Measurements from ENCODE around the gene SPOCD1.

The SPOCD1 gene

GRCh38 chr1:31815752-31816500 is at the start of gene SPOCD1:
Gene SPOCD1, minus strand, starts transcription at chr1:31816022. Its CDS starts 689 bp downstream, at chr1:31815333.
- in situ Hi-C loops (cut with MboI; ENCODE audit: low sequenced_read_pairs): loop anchor here (10.0 kb wide), 1 partner anchor 149 kb away; no protein-coding TSS in a partner anchor

- in situ Hi-C loops (cut with MboI; ENCODE audit: low sequenced_read_pairs): no loop called here
Observed at GRCh38 chr1:31862071-31862470, 46.2 kb upstream of the SPOCD1 start.

GRCh38 chr1:31861346-31861745 is 45.5 kb upstream of the SPOCD1 start:
- in situ Hi-C loops (cut with MboI; ENCODE audit: low sequenced_read_pairs): no loop called here

- in situ Hi-C loops (cut with MboI; ENCODE audit: low sequenced_read_pairs): no loop called here
Observed at GRCh38 chr1:31860581-31860980, 44.8 kb upstream of the SPOCD1 start.

GRCh38 chr1:31859719-31860118 is 43.9 kb upstream of the SPOCD1 start:
- in situ Hi-C loops (cut with MboI; ENCODE audit: low sequenced_read_pairs): no loop called here

GRCh38 chr1:31859044-31859443 is 43.2 kb upstream of the SPOCD1 start:
- in situ Hi-C loops (cut with MboI; ENCODE audit: low sequenced_read_pairs): no loop called here

GRCh38 chr1:31857863-31858262 is 42.0 kb upstream of the SPOCD1 start:
- in situ Hi-C loops (cut with MboI; ENCODE audit: low sequenced_read_pairs): no loop called here

GRCh38 chr1:31856140-31856539 is 40.3 kb upstream of the SPOCD1 start:
- in situ Hi-C loops (cut with MboI; ENCODE audit: low sequenced_read_pairs): no loop called here

- in situ Hi-C loops (cut with MboI; ENCODE audit: low sequenced_read_pairs): no loop called here
Observed at GRCh38 chr1:31855038-31855845, 39.4 kb upstream of the SPOCD1 start.

- in situ Hi-C loops (cut with MboI; ENCODE audit: low sequenced_read_pairs): no loop called here
Observed at GRCh38 chr1:31849653-31850052, 33.8 kb upstream of the SPOCD1 start.

GRCh38 chr1:31848381-31848897 is 32.6 kb upstream of the SPOCD1 start:
- in situ Hi-C loops (cut with MboI; ENCODE audit: low sequenced_read_pairs): no loop called here

GRCh38 chr1:31846484-31846883 is 30.7 kb upstream of the SPOCD1 start:
- in situ Hi-C loops (cut with MboI; ENCODE audit: low sequenced_read_pairs): no loop called here

- in situ Hi-C loops (cut with MboI; ENCODE audit: low sequenced_read_pairs): no loop called here
Observed at GRCh38 chr1:31843506-31843905, 27.7 kb upstream of the SPOCD1 start.

- in situ Hi-C loops (cut with MboI; ENCODE audit: low sequenced_read_pairs): no loop called here
Observed at GRCh38 chr1:31839662-31840343, 24.0 kb upstream of the SPOCD1 start.

GRCh38 chr1:31837451-31838158 is 21.8 kb upstream of the SPOCD1 start:
- in situ Hi-C loops (cut with MboI; ENCODE audit: low sequenced_read_pairs): no loop called here

- in situ Hi-C loops (cut with MboI; ENCODE audit: low sequenced_read_pairs): no loop called here
Observed at GRCh38 chr1:31836638-31837037, 20.8 kb upstream of the SPOCD1 start.

GRCh38 chr1:31835415-31835814 is 19.6 kb upstream of the SPOCD1 start:
- in situ Hi-C loops (cut with MboI; ENCODE audit: low sequenced_read_pairs): no loop called here

- in situ Hi-C loops (cut with MboI; ENCODE audit: low sequenced_read_pairs): no loop called here
Observed at GRCh38 chr1:31834501-31834900, 18.7 kb upstream of the SPOCD1 start.

GRCh38 chr1:31831397-31832378 is 15.9 kb upstream of the SPOCD1 start:
- in situ Hi-C loops (cut with MboI; ENCODE audit: low sequenced_read_pairs): no loop called here
